ENCODE data around the gene SMC2.

GRCh38 chr9:104092875-104093600, 1.1 kb upstream of the SMC2 start:
- TF ChIP-seq ZNF639 (CRISPR knock-in tag; conservative IDR thresholded peaks at IDR 0.05) (no peak), JUN (CRISPR knock-in tag; IDR thresholded peaks at IDR 0.05) (no peak), EZH2 (conservative IDR thresholded peaks at IDR 0.05; ENCODE audit: low read depth, low read length) (no peak), MXD4 (CRISPR knock-in tag; IDR thresholded peaks at IDR 0.05) (no peak), KLF6 (CRISPR knock-in tag; IDR thresholded peaks at IDR 0.05) (no peak), SP1 (IDR thresholded peaks at IDR 0.05) (no peak), SP1 (CRISPR knock-in tag; IDR thresholded peaks at IDR 0.05) (no peak), TARDBP (CRISPR knock-in tag; IDR thresholded peaks at IDR 0.05) (no peak), PRPF4 (IDR thresholded peaks at IDR 0.05; ENCODE audit: low read depth, low read length, poor library complexity, severe bottlenecking) (no peak), SNAPC2 (CRISPR knock-in tag; IDR thresholded peaks at IDR 0.05) (no peak), REST (IDR thresholded peaks at IDR 0.05; ENCODE audit: borderline replicate concordance in 1 of 2, low read depth in 1 of 2, low read length in 2 of 2) (no peak), TMF1 (CRISPR knock-in tag; IDR thresholded peaks at IDR 0.05; ENCODE audit: low read depth) (no peak), NCOA1 (CRISPR knock-in tag; IDR thresholded peaks at IDR 0.05) (no peak), SPEN (CRISPR knock-in tag; IDR thresholded peaks at IDR 0.05; ENCODE audit: low read depth) (no peak)

Data from HepG2 (cell line).